ENCODE results near the gene ANKRD13B. TPM values are rescaled to one million over a fixed set of nuclear protein-coding genes. Genes with fewer than 3 reads are reported as not detected.

The ANKRD13B gene
- total RNA-seq, 1 donor from 2014 or later = 24.5 TPM

GRCh38 chr17:29578626-29579485 lies 14.1 kb upstream of the ANKRD13B start:
- no peak for DNase-seq (ENCODE audit: low spot score)
- Mint-ChIP-seq H3K9me3 (ENCODE audit: low read depth) (no peaks in the 10 kb centered on the region), H3K27ac (ENCODE audit: unreplicated experiment) (no peak overlapping the region), H3K4me1 (ENCODE audit: low read depth) (peaks cover 6% of the 10 kb centered on the region), H3K27me3 (ENCODE audit: low read depth) (no peaks in the 10 kb centered on the region), H3K36me3 (ENCODE audit: low read depth) (peaks cover 18% of the 10 kb centered on the region), H3K4me3 (ENCODE audit: unreplicated experiment) (no peak overlapping the region)
- TF ChIP-seq CTCF (IDR thresholded peaks at IDR 0.05) = no peak

- peak; percentile 95 for DNase-seq (ENCODE audit: low spot score)
- Mint-ChIP-seq H3K36me3 (ENCODE audit: low read depth) (peaks cover 16% of the 10 kb centered on the region), H3K9me3 (ENCODE audit: low read depth) (no peaks in the 10 kb centered on the region), H3K27ac (ENCODE audit: unreplicated experiment) (peak overlapping the region; percentile 27), H3K4me3 (ENCODE audit: unreplicated experiment) (no peak overlapping the region), H3K4me1 (ENCODE audit: low read depth) (peaks cover 19% of the 10 kb centered on the region), H3K27me3 (ENCODE audit: low read depth) (no peaks in the 10 kb centered on the region)
- TF ChIP-seq CTCF (IDR thresholded peaks at IDR 0.05) = peak; percentile 95
Observed at GRCh38 chr17:29579866-29580771, 12.8 kb upstream of the ANKRD13B start.

- DNase-seq (ENCODE audit: low spot score) = peak; percentile 74
- H3K4me3 Mint-ChIP-seq (ENCODE audit: unreplicated experiment) = no peak overlapping the region
- peaks cover 31% of the 10 kb centered on the region for H3K4me1 Mint-ChIP-seq (ENCODE audit: low read depth)
- H3K9me3 Mint-ChIP-seq (ENCODE audit: low read depth) = no peaks in the 10 kb centered on the region
- no peaks in the 10 kb centered on the region for H3K27me3 Mint-ChIP-seq (ENCODE audit: low read depth)
- no peak overlapping the region for H3K27ac Mint-ChIP-seq (ENCODE audit: unreplicated experiment)
- peaks cover 14% of the 10 kb centered on the region for H3K36me3 Mint-ChIP-seq (ENCODE audit: low read depth)
- TF ChIP-seq CTCF (IDR thresholded peaks at IDR 0.05) = no peak
Observed at GRCh38 chr17:29581583-29582253, 11.2 kb upstream of the ANKRD13B start.

GRCh38 chr17:29582254-29582765 lies 10.6 kb upstream of the ANKRD13B start:
- Mint-ChIP-seq H3K27me3 (ENCODE audit: low read depth) (no peaks in the 10 kb centered on the region), H3K4me1 (ENCODE audit: low read depth) (peaks cover 33% of the 10 kb centered on the region), H3K36me3 (ENCODE audit: low read depth) (peaks cover 14% of the 10 kb centered on the region), H3K27ac (ENCODE audit: unreplicated experiment) (no peak overlapping the region), H3K4me3 (ENCODE audit: unreplicated experiment) (no peak overlapping the region), H3K9me3 (ENCODE audit: low read depth) (no peaks in the 10 kb centered on the region)
- TF ChIP-seq CTCF (IDR thresholded peaks at IDR 0.05) = no peak
- no peak for DNase-seq (ENCODE audit: low spot score)
